ENCODE measurements around the gene TMEM63B.
"Not testable (repeated sequence)": the region's sequence is repeated elsewhere in the genome, so short reads cannot be mapped to it uniquely, and the experiment has no call there.

The TMEM63B gene

DNA sequence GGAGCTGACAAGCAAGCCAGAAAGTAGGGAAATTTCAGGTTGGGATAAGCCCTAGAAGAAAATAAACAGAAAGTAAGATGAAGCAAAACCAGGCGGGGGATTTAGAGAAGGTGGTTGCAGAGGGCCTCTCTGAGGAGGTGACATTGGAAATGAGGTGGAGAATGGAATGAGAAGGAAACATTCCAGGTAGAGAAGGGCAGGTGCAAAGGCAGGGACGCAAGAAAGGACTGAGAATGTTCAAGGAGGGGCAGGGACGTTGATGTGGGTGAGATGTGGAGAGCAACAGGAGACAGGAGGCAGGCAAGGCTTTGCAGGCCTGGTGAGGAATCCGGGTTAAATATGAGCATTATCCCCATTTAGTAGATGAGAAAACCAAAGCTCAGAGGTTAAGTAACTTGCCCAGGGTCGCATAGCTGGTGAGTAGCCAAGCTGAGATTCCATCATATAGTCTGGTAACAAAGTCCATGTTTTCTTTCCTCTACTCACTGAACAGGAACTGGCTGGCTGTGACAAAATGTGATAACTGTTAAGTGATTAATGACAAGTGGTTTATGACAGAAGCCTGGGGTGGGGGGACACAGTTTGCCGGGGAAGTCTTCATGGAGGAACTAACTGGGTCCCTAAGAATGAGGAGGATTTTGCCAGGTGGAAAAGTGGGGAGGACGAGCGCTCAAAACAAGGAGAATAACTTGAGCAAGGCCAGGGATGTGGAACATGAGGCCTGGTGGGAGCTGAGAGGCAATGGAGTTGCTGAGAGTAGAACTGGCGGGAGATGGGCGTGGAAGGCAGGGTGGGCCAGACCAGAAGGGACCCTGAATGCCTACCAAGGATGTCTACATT is 32.7 kb upstream of the TMEM63B start:
- DNase-seq, result no peak

- not testable (repeated sequence) for DNase-seq
Observed at GRCh38 chr6:44095243-44095623, 32.1 kb upstream of the TMEM63B start.

GRCh38 chr6:44096612-44097011 is 30.7 kb upstream of the TMEM63B start:
- peak in 1 of 2 experiments; percentile 80 for DNase-seq

- no peak for DNase-seq
Observed at GRCh38 chr6:44097782-44098317, 29.5 kb upstream of the TMEM63B start.

DNA sequence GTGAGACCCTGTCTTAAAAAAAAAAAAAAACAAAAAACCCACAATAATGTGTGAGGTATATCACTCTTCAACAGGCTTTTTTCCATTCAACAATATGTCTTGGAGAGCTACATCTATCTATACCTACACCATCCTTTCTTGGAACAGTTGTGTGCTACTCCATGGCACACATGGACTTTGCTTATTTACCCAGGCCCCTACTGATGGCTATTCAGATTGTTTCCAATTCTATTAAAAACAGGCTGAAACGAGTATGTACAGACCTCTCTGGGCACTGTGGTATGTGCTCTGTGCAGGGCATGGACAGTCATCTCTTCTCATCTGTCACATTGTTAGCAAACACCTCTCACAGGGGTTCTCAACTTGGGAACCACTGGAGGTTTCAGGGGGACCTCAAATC is 28.2 kb upstream of the TMEM63B start:
- no peak for DNase-seq

DNA sequence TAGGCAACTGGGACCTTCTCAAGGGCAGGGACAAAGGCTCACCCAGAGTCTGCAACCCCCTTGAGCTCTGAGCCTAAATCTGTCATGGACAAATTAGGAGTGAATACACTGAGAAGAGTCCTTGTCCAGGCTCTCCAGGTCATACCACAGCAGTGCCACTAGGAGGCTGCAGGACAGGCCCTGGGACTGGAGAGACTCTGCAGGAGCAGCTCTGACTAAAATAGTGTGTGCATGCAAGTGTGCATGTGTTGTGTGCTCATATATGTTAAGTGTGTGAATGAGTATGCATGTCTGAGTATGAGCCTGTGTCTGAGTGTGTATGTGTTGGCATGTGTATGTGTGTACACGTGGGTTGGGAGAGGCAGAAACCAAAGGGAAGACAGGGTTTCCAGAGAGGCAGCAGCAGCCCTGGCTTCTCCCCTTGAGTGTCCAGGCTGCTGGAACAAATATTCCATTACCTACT is 27.2 kb upstream of the TMEM63B start:
- DNase-seq, result peak in 1 of 2 experiments; percentile 42

DNA sequence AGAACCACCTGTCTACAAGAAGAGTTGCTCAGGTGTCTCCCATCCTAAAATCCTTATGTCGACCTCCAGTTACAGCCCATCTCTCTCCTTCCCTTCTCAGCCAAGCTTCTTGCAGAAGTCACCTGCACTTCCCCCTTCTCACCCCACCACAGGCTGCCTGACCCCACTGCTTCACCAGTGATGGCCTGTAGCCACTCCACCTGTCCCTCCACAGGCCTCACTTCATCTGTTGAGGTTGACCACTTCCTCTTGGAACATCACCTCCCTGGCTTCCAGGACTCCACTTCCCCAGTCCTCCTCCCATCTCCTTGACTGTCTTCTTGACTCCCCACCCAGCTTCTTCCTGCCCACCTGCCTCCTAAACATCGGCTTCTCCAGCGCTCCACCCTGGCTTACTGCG is 25.5 kb upstream of the TMEM63B start:
- no peak for DNase-seq

DNA sequence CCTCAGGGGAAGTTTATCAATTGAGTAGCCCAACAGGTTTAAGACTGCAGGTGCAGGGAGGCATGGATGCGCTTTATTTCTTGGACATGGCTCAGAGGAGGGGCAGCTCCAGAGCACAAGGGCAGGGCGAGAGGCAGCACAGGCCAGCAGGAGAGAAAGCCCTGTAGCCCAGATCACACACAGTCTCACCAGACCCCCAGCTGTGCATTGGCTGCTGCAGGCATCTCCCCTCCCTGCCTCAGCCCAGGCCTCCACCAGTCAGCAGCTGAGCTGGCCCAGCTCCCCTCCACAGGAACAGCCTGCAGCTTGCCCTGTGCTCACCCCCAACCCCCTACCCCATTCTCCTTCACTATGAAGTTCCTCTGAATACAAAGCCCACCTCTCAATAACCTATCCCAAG is 24.8 kb upstream of the TMEM63B start:
- no peak for DNase-seq

DNA sequence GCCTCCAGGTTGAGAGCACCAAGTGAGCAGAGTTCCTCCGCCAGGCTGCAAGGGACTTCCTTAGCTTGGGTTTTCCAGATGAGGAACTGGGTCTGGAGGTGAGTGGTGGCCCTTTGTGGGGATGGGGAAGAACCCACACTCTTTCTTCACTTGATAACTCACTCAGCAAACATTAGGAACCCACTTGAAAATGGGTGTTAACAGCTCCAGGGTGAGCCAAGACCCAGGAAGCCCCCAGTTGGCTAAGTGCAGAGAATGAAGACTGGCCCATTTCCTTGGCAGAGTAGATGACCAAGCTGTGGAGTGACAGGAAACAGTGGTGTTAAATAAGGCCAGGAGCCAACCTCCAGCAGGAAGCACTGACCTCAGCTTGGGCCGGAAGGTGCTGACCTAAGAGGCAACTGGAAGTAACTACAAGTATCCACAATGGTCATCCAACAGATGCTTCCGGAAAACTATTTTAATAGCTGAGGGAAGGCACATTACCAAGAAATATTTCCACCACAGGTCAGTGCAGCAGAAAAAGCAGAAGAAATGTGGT is 22.8 kb upstream of the TMEM63B start:
- no peak for DNase-seq

DNA sequence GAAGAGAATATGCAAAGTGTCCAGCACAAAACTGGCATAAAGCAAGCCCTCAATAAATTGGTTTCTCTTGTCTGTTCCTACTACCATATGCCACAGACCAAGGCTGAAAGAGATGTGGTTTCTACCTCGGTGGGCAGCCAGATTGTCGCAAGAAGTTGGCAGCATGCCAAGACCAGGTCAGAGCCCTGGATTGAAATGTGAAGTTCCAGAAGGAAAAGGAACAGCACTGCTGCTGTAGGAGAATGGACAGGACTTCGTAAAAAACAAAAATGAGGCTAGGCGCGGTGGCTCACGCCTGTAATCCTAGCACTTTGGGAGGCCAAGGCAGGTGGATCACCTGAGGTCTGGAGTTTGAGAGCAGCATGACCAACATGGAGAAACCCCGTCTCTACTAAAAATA is 22.2 kb upstream of the TMEM63B start:
- DNase-seq, result no peak

GRCh38 chr6:44105993-44106740 is 21.2 kb upstream of the TMEM63B start:
- DNase-seq, result no peak

- no peak for DNase-seq
Observed at GRCh38 chr6:44107017-44107416, 20.3 kb upstream of the TMEM63B start.

DNA sequence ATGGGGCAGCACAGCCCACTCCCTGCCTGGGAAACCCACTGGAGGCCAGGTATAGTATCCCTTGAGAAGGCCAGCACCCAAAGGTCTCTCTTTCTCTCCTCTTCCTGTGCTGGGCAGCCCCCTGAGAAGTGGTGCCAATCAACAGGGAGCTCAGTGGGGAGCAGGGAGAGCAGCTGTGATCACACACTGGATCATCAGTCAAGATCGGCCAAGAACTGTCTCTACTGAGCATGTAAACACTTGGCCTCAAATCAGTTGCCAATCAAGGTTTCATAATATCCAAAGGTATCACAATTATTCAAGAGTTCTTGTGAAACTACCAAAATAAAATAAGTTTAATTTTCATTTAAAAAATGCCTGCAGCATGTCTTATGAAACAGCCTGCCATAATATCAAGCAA is 18.9 kb upstream of the TMEM63B start:
- no peak for DNase-seq

GRCh38 chr6:44109212-44109611 is 18.1 kb upstream of the TMEM63B start:
- no peak for DNase-seq

- DNase-seq, result no peak
Observed at GRCh38 chr6:44110005-44110676, 17.2 kb upstream of the TMEM63B start.

DNA sequence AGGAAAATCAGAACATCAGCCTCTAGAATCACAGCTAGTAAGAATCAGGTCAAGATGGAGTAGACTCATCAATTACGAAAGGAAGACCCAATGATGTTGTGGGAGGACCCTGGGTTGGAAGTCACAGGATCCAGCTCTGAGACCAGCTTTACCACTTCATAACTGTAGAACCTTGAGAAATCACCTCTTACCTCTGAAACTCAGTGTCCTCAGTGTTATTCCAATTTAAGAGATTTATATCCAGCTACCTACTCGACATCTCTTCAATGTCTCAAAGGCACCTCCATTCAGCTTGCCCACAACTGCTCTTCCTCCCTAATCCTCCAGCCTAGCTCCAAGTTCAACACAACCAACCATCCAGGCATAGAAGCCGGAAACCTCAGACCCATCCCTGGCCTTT is 16.4 kb upstream of the TMEM63B start:
- no peak for DNase-seq

GRCh38 chr6:44111434-44112417 is 15.6 kb upstream of the TMEM63B start:
- no peak for DNase-seq

- DNase-seq, result peak in 1 of 2 experiments; percentile 13
Observed at GRCh38 chr6:44113414-44113813, 13.9 kb upstream of the TMEM63B start.

- DNase-seq, result no peak
Observed at GRCh38 chr6:44115866-44116265, 11.5 kb upstream of the TMEM63B start.

DNA sequence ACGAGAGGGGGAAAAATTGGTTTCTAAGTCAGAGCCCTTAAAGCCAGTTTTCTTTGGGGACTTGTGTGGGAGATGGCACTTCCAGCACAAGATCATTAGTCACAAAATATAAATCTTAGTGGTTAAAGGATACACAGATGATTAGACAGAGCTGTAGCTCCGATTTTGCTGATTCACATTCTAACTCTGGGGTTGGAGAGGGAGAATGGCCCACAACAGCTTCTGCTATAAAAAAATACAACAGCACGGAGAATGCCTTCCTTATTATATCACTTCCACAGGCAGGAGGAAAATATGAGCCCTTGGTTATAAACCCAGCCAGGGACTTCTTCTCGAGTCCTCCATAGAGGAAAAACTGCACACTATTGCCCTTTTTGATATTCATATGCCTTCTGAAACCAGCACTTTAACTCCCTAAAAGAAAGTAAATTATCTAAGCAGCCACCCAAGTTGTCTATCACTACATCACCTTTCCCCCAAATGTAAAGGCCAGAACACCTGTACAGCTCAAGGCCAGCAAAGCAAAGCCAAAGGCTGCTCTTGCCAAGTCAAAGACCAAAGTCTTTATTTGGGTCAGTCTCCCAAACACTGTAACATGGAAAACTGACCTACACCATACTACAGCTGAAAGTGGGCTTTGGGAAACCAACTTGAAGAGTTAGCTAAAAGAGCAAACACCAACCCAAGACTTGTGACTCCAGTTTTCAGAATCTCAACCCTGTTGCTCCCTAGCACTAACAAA is 10.5 kb upstream of the TMEM63B start:
- DNase-seq, result no peak
